ENCODE measurements around the gene C1QTNF6. TPM values are rescaled to one million over a fixed set of nuclear protein-coding genes. Genes with fewer than 3 reads are reported as not detected.
"Not testable (repeated sequence)": the region's sequence is repeated elsewhere in the genome, so short reads cannot be mapped to it uniquely, and the experiment has no call there.

C1QTNF6 gene
- total RNA-seq, 1 experiment from 2014 or later: 8.3 TPM

DNA sequence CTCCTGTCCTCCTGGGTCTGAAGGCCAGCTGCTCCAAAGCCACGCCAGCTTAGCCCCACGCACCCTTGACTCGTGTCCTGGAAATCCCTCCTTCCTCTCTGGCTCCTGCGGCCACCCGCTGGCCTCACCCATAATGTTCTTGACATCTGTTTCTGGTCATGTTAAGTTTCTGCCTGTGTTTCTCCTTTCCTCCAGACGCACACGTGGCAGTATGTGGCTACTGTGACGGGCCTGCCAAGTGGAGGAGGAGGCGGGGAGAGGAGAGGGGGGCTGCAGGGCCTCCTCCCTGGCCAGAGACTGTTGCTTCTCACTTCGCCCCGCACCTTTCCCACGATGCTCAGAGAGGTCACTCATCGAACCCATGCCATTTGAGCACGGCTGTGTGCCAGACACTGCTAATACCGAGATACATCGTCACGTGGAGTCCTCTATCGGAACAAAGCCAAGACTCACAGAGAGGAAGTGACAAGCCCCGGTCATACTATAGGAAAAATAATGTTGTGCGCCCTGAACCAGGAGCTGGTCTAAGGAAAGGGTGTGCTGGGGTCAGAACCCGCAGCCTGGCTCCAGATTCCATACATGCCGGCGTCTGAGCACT is 11.5 kb downstream of the C1QTNF6 start:
- peak; percentile 34 for DNase-seq (ENCODE audit: low spot score)

DNA sequence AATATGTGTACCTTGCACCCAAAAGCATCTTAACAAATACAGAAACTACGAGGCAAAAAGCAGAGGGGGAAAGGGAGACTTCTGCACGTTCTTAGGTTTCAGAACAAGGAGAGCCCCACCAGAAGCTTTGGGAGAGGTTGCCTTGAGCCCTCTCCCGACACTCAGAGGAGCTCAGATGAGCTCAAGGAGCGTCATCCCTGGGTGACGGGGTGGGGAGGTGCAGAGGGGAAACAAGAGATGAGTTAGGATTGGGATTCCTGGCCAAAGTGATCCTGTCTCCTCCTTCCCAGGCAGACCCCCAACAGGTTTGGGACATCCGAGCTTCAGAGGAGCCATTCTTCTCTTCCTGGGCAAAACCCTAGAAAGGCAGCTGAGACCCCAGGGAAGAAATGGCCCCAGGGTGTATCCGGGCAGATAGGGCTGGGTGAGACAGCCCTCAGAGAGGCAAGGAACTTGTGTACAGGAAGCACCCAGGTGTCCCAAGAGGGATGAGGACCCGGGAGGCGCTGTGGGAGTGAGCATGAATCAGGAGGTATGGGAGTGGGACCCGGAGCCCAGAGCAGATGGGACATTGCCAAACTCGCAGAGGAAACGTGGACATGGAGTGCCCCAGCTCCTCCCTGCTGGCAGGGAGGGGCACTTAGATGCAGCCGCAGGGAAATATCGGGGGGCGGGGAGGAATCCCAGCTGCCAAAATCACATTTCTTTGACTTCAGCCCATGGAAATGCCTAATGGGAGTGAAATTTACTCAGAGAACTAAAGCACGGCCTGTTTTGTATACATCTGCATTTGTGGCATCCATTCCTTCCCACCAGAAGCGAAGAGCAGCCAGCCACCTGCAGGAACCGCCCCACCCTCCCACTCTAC is 12.4 kb downstream of the C1QTNF6 start:
- DNase-seq (ENCODE audit: low spot score): no peak

DNA sequence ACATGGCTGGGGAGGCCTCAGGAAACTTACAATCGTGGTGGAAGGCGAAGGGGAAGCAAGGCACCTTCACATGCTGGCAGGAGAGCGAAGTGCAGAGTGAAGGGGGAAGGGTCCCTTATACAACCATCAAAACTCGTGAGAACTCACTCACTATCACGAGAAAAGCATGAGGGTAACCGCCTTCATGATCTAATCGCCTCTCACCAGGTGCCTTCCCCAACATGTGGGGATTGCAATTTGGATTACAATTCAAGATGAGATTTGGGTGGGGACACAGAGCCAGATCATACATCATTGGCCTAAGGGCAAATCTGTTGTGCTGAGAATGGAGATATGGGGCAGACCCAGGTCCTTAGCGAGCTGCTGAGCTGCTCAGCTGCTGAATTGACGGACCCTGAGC is 13.1 kb downstream of the C1QTNF6 start:
- DNase-seq (ENCODE audit: low spot score): no peak

DNA sequence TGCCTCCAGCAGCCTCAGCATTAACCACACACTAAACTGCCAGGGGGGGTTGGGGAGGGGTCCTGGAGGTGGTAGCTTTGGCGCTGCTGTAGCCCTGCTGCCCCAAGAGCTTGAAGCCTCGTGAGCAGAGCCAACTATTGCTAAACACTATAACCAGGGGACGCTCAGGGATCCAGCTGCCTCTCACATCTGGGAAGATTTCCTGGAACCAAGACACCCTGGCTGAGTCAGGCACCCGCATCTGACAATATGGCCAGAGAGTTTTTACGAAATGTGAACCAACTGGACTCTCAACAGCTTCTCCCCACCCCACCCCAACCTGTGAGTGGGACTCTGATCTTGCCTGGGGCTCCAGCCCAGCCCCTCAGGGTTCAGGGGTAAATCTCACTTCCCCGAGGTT is 14.3 kb downstream of the C1QTNF6 start:
- DNase-seq (ENCODE audit: low spot score): no peak

DNA sequence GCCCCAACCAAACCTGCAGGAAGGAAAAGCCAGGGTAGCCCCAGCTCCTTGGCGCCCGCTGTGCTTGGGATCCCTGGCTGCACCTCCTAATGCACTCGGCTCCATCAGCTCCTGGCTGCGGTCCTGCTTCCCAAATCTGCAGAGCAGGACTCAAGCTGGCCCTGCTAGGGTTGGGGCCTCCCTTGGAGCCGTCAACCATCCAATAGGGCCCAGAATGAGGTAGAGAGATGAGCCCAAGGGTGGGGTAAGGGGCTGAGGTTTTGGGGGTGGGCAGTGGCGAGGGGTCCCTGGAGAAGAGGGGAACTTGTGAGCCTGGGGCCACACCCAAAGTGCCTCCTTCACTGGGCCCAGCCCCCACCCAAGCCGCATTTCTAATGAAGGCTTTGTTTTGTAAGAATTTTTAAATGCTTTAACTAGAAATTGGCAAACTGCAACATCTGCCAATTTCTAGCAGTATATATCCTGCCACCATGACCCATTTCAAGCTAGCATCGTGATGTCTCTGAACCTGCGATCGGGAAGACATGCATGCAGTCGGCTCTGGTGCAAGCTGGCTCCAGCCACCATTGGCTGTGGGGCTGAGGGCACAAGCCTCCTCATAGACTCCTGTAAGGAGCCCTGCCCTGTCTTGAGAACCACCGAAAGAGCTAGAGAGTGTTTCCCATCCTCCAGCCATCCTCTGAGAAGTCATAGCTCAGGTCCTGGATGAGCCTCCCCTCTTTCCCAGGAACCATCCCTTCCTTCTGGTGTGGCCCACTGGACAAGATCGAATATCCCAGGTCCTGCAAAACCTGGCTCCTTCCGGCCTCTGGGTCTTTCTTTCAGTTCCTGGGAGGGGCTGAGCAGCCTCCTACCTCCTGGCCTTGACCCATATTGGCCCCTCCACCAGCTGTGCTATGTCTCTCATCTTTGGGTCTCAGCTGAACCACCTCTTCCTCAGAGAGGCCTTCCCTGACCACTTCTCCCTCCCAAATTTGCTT is 15.5 kb downstream of the C1QTNF6 start:
- no peak for DNase-seq (ENCODE audit: low spot score)

DNA sequence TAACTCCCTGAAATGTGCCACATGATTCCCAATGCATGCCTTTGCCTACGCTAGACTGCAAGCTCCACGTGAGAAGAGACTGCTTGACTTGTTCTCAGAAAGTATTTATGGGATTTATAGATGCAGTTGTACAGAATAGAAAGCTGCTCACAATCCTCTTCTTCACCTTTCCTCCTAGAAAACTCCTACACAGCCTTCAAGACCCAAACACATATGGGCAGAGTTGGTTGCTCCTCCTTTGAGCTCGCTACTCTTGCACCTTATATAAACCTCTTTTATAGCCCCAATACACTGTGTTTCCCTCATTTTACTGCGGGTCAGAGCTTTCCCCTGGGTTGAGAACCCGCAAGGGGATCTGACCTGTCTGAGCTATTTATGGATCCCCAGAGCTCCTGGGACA is 16.4 kb downstream of the C1QTNF6 start:
- no peak for DNase-seq (ENCODE audit: low spot score)

DNA sequence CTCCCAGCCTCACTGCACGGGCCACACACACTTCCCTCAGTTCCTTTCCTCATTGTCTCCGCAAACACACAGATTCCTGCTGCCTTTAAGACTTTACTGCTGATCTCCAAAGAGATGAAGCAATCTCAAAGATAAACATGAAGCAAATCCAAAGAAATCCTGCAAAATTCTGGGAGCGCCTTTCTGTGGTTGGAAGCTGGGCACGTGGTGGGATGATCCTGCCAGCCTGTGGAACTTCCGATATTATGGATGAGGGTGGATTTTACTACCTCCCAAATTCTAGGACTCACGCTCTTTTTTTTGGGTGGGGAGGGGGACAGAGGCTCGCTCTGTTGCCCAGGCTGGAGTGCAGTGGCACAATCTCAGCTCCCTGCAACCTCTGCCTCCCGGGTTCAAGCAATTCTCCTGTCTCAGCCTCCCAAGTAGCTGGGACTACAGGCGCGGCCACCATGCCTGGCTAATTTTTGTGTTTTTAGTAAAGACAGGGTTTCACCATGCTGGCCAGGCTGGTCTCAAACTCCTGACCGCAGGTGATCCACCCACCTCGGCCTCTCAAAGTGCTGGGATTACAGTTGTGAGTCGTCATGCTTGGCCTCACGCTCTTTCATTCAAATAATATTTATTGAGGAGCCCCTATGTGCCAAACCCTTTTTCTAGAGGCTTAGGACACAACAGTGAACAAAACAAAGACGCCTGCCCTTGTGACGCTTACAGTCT is 17.2 kb downstream of the C1QTNF6 start:
- DNase-seq (ENCODE audit: low spot score): not testable (repeated sequence)

DNA sequence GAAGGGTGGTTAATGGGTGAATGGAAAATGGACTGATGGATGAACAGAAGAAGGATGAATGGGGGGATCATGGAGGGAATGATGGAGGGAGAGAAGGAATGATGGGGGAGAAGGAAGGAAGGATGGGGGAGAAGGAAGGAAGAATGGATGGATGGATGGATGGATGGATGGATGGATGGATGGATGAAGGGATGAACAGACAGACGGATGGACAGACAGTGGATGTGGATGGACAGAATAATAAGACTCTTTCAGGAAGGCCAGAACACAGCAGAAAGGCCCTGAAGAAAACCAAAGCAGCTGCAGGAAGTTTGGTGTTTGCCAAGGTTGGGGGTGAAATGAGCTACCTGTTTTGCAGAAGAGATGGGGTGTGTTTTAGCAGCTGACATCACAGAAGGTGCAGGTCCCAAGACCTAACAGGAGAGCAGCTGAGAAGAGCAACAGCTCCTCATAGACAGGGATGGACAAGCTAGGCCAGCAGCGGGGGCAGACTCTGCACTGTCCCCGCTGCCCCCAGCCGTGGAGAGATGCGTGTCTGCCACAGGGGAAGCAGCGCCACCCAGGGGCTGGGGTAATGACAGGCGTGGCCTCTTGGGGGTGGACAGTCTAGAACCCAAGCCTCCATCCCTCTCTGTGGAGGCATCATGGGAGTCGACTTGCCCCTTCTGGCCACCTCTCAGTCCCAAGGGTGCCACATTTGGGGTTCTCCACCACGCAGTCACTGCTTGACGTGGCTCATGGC is 17.9 kb downstream of the C1QTNF6 start:
- DNase-seq (ENCODE audit: low spot score): no peak

DNA sequence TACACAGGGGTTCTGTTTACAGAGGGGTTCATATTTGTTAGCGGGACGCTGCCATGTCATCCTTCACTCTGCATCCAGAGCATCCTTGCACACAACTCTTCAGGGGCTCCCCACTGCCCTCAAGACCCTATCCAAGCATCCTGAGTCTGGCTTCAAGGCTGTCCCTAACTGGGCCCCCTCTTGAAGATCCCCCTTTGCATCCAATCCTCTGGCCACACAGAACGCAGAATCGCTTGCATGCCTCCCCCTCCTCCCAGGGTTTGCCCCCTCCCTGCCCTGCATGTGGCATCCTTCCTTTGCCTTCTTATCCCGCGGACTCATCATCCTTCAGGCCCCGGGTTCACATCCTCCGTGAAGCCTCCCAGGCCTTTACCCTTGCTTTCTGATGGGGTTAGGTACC is 18.6 kb downstream of the C1QTNF6 start:
- DNase-seq (ENCODE audit: low spot score): no peak

DNA sequence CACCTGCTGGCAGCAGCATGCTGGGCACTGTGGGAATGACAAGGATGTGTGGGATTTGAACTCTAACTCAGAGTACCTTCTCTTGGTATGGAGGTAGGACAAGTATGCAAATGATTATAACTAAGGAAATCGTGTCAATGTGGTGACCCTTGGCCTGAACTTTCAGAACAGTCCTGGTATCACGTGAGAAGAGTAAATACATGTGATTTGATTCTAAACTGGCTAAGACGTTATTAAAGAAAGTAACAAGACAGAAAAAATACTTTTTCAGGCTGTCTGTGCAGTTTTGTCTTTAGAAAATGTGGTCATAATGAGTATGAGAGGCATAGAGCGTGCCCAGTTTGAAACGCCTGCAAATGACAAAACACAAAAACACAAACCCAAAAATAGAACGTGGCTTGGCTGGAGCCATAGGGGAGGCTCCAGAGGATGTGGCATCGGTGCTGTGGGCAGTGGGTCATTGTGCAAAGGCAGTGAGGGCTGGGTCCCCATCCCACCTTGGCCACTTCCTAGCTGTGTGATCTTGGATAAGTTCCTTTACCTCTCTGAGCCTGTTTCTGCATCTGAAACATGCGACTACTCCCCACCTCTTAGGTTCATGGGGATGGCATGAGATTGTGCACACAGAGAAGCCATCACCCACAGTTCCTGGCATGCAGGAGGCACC is 19.9 kb downstream of the C1QTNF6 start:
- no peak for DNase-seq (ENCODE audit: low spot score)

DNA sequence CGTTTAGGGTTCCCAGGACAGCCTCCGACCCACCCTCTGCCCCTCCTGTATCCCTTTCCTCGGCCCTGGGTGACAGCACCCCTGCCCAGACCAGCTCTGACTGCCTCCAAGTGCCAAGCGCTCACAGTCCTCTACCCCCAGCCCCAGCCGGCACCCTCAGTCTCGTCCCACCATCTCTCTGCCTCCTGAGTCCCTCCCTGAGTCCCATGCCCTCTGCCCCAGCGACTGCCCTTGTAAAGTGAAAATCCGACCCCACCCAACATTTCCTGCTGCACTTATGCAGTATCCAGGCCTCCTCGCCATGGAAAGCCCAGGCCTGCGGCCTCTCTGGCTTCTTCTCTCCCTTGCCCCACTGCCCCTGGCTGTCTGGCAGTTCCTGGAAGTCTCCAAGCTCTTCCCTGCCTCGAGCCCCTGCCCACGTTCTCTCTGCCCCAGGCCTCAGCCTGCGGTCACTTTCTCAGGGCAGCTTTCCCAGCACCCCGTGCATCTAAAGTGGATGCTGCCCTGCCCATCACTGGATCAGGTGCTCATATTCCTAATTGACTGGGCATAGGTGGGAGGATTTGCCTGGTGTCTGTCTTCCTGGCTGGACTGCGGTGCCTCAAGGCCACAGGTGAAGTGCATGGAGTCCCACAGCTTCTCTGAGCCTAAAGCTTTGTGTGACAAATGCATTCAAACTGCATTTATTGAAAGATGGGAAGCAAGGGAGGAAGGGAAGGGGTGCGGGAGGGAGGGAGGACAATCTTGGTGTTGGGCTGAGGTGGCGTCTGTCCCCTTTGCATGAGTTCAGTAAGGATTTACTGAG is 20.7 kb downstream of the C1QTNF6 start:
- DNase-seq (ENCODE audit: low spot score): no peak

DNA sequence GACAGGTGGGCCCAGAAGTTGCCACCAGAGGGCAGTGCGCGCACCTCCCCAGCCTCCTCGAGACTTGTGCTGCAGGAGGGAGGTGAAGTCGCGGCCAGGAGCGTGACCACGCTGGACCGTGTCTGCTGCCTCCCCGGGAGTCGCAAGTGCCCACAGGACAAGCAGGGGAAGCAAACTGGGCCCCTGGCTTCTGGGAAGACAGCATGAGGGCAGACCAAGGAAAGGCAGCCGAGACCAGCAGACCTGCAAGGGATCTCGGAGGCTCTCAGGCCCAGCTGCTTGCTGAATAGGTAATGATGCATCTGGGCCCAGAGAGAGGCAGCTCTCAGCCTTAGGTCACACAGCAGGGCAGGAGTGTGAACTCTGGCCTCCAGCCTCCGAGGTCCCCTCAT is 21.4 kb downstream of the C1QTNF6 start:
- peak; percentile 72 for DNase-seq (ENCODE audit: low spot score)

DNA sequence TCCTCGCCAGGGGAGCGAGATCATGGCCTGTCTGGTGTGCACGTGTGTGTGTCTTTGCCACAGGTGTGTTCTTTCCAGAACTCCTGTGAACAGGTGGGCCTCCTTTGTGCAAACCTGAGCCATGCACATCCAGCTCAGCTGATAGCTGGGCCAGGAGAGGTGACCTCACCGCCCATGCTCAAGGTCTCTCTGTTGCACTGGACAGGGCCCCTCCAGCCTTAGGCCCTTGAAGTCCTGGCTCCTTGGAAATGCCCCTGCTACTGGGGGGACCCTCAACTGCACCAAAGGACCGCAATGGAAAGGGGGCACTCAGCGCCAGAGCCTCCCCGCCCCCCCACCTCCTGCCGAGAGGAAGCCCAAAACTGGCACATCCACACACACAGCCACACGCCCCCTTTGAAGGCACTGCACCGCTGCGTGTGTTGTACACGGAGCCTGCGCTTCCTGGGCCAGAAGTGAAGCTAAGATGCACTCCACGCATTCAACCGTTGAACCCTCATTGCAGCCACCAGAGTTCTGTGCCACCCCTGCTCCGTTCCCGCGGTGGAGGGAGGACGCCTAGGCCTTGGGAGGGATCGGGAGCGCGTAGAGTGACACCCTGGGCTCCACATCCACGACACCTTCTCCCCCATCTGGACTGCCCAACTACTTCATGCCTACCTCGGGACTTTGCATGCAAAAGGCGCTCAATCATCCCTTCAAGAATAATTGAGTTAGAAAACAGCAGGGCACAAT is 21.9 kb downstream of the C1QTNF6 start:
- DNase-seq (ENCODE audit: low spot score): no peak

DNA sequence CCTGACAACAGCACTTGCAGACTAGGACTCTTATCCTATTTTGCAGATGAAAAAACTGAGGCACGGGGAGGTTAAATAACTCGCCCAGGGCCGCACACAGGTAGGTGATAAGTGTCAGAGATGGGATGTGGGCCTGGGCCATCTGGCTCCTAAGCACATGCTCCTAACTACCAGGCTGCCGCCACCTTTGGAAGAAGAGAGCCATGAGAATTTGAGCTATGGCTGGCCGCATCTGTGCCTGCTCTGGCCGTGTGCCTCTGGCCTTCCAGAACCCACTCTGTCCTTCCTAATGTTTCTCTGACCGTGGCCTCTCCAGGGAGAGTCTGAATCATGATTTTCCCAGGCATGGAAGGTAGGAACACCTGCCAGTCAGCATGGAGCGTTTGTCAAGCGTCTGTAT is 23.0 kb downstream of the C1QTNF6 start:
- DNase-seq (ENCODE audit: low spot score): no peak

DNA sequence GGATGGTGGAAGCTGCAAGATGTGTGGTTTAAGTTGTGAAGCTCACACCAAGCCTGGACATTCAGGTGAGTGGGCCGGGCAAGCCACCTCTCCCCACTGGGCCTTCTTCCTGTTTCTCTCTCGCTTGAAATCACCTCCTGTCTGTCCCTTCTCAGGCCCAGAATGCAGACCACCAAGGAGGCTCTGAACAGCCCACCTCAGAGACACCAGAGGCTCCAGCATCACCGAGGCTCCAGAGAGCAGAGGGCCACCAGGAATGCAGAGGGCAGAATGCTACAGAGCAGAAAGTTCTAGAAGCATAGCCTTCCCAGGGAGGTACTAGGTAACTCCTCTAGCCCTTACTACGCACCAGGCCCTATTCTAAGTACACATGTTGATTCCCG is 23.6 kb downstream of the C1QTNF6 start:
- DNase-seq (ENCODE audit: low spot score): no peak

DNA sequence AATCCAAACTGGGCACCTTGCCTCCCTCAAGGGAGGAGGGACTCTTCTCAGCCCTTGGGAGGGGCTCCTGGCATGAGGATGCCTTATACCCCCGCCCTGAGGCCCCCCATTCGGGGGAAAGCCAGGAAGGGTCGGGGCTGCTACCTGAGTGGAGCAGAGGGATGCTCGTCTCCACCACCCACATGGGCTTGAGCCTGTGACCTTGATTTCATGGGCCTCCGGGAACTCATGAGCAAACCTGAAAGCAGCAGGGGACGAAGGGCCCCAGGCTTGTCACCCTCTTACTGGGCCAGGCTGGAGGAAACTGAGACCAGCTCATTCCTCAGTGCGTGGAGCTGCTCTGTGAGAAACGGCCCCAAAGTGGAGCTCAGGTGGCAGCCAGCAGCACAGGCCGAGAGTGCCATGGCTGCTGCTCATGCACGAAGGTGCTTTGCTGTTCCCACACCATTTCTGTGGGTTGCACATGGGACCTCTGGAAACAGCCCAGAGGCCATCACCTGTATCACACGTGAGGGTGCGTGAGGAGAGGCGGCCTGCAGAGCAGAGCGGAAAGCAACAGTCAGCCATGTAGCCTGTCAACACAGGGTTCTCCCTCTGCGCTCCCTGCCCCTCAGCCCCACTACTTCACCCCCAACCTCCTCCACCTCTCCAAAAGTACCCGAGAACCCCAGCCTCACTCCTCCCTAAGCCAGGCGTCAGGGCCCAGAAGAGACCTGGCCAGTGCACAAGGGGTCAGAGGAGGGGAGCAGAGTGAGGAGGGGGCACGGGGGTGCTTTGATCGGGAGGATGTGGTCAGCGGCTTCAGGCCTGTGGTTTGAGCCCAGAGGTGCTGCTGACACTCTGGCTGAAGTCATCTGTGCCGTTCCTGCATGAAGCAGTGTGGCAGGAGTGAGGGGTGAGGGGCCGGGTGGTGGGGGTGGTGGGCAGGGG is 24.2 kb downstream of the C1QTNF6 start:
- no peak for DNase-seq (ENCODE audit: low spot score)

DNA sequence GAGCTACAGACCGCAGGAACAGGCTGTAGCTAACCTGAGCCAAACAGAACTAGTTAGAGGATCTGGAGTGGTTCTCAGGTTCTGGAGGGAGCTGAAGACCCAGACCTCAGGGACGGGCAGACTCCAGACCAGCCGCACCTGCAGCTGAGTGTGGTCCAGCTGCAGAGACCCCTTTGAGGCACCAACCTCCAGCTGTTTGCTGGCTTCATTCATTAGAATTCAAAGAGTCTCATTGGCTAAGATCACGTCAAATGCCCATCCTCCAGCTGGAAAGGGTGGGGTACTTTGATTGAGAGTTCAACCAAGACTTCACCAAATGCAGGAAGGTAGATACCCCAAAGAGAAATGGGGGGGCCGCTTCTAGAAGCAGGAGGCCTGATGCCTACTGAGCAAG is 25.0 kb downstream of the C1QTNF6 start:
- no peak for DNase-seq (ENCODE audit: low spot score)

Data from HT-29 (cell line).